Measurements from ENCODE around the gene RGL4.

DNA sequence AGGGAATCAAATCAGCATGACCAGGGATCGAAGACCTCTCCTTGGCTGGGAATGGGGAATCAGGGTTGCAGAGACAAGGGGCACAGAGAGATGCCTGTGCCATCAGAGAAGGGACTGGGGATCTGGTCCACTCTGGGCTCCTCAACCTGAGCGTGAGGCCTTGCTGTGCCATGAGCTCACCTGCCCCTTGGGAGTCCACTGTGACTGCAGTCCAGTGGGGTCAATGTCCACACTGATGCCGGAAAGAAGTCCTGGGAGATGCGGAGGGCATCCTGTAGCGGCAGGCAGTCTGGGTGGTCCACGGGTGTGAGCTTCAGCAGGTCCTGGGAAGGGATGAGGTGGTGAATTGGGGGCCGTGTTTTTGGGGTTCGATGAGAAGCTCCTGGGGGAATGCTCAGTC lies 7.3 kb upstream of the RGL4 start:
- TF ChIP-seq, protein P1, sequence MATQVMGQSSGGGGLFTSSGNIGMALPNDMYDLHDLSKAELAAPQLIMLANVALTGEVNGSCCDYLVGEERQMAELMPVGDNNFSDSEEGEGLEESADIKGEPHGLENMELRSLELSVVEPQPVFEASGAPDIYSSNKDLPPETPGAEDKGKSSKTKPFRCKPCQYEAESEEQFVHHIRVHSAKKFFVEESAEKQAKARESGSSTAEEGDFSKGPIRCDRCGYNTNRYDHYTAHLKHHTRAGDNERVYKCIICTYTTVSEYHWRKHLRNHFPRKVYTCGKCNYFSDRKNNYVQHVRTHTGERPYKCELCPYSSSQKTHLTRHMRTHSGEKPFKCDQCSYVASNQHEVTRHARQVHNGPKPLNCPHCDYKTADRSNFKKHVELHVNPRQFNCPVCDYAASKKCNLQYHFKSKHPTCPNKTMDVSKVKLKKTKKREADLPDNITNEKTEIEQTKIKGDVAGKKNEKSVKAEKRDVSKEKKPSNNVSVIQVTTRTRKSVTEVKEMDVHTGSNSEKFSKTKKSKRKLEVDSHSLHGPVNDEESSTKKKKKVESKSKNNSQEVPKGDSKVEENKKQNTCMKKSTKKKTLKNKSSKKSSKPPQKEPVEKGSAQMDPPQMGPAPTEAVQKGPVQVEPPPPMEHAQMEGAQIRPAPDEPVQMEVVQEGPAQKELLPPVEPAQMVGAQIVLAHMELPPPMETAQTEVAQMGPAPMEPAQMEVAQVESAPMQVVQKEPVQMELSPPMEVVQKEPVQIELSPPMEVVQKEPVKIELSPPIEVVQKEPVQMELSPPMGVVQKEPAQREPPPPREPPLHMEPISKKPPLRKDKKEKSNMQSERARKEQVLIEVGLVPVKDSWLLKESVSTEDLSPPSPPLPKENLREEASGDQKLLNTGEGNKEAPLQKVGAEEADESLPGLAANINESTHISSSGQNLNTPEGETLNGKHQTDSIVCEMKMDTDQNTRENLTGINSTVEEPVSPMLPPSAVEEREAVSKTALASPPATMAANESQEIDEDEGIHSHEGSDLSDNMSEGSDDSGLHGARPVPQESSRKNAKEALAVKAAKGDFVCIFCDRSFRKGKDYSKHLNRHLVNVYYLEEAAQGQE (IDR thresholded peaks at IDR 0.05; ENCODE audit: unreplicated experiment) = no peak
- TF ChIP-seq, protein P2, sequence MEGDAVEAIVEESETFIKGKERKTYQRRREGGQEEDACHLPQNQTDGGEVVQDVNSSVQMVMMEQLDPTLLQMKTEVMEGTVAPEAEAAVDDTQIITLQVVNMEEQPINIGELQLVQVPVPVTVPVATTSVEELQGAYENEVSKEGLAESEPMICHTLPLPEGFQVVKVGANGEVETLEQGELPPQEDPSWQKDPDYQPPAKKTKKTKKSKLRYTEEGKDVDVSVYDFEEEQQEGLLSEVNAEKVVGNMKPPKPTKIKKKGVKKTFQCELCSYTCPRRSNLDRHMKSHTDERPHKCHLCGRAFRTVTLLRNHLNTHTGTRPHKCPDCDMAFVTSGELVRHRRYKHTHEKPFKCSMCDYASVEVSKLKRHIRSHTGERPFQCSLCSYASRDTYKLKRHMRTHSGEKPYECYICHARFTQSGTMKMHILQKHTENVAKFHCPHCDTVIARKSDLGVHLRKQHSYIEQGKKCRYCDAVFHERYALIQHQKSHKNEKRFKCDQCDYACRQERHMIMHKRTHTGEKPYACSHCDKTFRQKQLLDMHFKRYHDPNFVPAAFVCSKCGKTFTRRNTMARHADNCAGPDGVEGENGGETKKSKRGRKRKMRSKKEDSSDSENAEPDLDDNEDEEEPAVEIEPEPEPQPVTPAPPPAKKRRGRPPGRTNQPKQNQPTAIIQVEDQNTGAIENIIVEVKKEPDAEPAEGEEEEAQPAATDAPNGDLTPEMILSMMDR (conservative IDR thresholded peaks at IDR 0.05; ENCODE audit: low read depth in 2 of 2) = no peak
- TF ChIP-seq EZH2 (IDR thresholded peaks at IDR 0.05; ENCODE audit: low read depth, unreplicated experiment) = no peak
- no peak for TF ChIP-seq POLR2AphosphoS5 (IDR thresholded peaks at IDR 0.05; ENCODE audit: low read depth)

Data from GM23338 (cell line).